ENCODE results near the gene C18orf32. TPM values are rescaled to one million over a fixed set of nuclear protein-coding genes. Genes with fewer than 3 reads are reported as not detected.

Gene C18orf32
- total RNA-seq, 4 donors from 2014 or later: 21.8 to 31.2 (median 25.7) TPM

DNA sequence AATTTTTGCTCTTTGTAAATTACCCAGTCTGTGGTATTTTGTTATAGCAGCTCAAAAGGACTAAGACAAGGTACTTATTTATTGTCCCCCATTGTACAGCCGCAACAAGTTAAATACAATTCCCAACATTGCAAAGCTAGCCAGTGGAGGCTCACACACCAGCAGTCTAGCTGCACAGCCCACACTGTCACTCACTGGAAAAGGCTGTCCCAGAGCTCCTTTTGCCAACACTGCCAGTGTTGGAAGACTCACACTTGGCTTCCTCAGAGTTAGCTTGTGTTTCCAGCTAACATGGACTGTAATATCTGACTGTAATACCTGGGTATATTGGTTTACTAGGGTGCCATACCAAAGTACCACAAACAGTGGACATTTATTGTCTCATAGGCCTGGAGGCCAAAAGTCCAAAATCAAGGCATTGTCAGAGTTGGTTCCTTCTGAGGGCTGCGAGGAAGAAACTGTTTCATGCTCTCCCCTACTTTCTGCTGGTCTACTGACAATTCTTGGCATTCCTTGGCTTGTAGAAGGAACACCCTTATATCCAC lies 19.9 kb downstream of the C18orf32 start:
- DNase-seq (ENCODE audit: low spot score) (no peak), ATAC-seq (ENCODE audit: low FRiP score) (no peak)

DNA sequence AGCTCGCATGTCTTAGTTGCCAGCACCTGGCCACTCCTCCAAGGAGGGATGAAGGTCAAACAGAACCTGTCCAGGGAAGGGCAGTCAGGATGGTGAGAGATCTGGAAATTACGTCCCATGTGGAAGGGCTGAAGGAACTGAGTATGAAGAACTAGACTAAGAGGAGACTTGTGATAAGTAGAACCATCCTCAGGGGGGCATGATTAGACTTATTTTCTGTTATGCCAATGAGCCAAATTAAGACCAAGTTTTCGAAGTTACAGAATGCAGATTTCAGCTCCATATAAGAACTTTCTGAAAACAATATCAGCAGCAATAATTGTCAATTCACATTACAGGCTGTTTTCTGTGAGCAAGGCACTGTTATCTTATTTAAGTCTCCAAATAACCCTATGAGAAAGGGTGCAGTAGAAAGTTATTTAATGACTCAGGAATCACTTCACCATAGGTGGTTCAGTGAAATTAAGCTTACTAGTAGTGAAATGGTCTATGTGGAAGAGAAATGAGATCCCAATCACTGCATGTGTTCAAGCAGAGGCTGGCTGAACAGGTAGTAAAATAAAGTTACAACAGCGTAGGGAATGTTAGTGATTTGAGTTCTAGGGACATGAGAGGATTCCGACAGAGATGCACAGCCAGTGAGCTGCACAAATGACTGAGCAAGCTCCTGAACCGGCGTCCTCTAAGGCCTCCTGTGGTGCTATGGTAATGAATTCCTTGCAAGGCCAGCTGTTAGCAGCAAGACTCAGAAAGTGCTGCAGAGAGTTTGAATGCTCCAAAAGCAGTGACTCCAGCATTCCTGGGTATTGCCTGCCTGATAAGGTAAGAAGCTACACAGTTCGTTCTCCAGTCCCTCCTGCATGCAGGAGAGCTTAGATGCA lies 22.1 kb downstream of the C18orf32 start:
- DNase-seq (ENCODE audit: low spot score) (no peak), ATAC-seq (ENCODE audit: low FRiP score) (no peak)
- TF ChIP-seq, protein P1, sequence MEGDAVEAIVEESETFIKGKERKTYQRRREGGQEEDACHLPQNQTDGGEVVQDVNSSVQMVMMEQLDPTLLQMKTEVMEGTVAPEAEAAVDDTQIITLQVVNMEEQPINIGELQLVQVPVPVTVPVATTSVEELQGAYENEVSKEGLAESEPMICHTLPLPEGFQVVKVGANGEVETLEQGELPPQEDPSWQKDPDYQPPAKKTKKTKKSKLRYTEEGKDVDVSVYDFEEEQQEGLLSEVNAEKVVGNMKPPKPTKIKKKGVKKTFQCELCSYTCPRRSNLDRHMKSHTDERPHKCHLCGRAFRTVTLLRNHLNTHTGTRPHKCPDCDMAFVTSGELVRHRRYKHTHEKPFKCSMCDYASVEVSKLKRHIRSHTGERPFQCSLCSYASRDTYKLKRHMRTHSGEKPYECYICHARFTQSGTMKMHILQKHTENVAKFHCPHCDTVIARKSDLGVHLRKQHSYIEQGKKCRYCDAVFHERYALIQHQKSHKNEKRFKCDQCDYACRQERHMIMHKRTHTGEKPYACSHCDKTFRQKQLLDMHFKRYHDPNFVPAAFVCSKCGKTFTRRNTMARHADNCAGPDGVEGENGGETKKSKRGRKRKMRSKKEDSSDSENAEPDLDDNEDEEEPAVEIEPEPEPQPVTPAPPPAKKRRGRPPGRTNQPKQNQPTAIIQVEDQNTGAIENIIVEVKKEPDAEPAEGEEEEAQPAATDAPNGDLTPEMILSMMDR (IDR thresholded peaks at IDR 0.05): no peak

More for the DNA sequence above, 19.9 kb downstream of the C18orf32 start:
- TF ChIP-seq, protein P1 (IDR thresholded peaks at IDR 0.05): no peak

DNA sequence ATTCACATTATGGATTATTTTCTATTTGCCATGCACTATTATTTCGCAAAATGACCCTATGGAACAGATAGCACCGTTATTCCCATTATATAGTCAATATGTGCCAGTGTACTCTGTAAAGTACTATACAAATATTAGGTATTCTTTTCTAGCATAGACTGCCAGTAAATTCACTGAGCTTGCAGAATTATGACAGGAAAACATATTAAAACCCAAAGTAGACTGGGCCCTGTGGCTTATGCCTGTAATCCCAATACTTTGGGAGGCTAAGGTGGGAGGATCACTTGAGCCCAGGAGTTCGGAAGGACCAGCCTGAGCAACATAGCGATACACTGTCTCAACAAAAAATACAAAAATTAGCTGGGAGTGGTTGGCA lies 25.4 kb downstream of the C18orf32 start:
- DNase-seq (ENCODE audit: low spot score) (no peak), ATAC-seq (ENCODE audit: low FRiP score) (no peak)
- TF ChIP-seq, protein P1 (IDR thresholded peaks at IDR 0.05): no peak

DNA sequence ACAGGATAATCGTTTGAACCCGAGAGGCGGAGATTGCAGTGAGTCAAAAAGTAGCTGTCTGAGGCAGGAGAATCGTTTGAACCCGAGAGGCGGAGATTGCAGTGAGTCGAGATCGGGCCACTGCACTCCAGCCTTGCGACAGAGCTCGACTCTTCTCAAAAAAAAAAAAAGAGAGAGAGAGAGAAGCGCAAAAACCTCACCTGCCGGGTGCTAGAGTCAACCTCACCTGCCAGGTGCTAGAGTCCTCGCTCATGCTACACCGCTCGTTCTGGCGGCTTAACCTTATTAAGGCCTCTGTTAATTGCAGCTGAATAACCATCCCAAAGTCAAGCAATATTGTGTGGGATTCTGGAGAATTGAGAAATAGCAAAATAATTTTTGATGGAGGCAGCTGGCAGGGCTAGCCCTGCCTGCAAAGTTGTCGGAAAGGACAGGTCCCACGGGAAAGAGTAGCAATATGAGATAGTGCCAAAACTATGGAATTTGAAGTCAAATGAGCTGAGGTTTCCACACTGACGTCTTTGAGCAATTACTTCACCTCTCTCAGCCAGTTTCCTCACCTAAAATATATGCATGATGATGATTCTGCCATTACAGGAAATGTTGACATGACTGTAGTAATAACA lies 25.9 kb downstream of the C18orf32 start:
- ATAC-seq (ENCODE audit: low FRiP score) (no peak), DNase-seq (ENCODE audit: low spot score) (no peak)
- TF ChIP-seq, protein P1 (IDR thresholded peaks at IDR 0.05): no peak

DNA sequence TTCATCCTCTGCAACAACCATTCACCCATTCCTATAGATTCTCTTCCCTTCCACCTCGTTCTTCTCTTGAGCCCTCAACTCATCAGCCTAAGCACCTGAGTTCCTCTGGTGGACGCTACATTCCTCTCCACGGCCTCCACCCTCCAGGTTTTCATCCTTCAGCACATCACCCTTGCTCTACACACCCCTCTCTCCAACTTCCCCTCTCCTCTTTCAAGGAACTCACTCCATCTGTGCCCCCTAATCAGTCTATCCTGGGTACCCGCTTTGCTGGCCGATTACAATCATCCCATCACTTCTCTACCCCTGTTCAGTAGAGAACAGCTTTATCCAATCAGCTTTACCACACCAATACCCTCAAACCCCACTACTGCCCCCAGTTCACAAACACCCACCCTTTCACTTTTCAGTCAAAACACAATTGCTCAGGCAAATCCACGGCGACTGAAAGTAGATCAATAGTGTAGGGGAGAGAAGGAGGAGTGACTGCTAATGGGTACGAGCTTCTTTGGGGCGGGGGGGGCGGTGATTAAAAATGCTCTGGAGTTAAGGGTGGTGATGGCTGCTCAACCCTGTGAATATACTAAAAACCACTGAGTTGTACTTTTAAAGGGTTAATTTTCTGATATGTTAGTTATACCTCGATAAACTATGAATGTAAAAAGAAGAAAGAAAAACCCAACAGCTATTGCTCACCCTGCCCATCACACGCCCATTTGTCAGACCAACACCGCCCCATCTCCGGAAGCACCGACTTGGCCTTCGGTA lies 27.4 kb downstream of the C18orf32 start:
- ATAC-seq (ENCODE audit: low FRiP score) (peak; percentile 62), DNase-seq (ENCODE audit: low spot score) (no peak)
- TF ChIP-seq, protein P1 (IDR thresholded peaks at IDR 0.05): no peak

DNA sequence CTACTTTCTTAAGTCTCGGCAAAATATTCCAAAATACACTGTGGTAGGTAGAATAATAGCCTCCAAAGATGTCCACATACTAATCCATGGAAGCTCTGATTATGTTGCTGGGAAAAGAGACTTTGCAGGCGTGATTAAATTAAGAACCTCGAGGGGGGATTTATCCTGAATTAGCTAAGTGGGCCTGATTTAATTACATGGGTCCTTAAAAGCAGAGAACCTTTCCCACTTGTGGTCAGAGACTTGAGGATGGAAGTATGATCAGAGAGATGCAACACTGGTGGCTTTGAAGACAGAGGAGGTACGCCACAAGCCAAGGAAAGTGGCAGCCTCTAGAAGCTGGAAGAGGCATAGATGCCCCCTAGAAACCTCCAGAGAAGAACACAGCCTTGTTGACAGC lies 29.4 kb downstream of the C18orf32 start:
- ATAC-seq (ENCODE audit: low FRiP score): no peak
- no peak for DNase-seq (ENCODE audit: low spot score)
- TF ChIP-seq, protein P1 (IDR thresholded peaks at IDR 0.05): no peak

Data from omental fat pad (tissue), 4 donors.